ENCODE data around the gene CCT5.

- TF ChIP-seq SIN3A (IDR thresholded peaks at IDR 0.05; ENCODE audit: borderline replicate concordance, insufficient read depth, low read length): peak; percentile 40; the same call in 1 of the 2 replicates
- peak; percentile 91 for TF ChIP-seq TAF1 (IDR thresholded peaks at IDR 0.05; ENCODE audit: borderline replicate concordance, insufficient read depth, low read length)
These were observed at the start of gene CCT5 for GRCh38 chr5:10249948-10250805.
